Endothelial cell of umbilical vein (primary cell): Measurements from ENCODE around the gene LAX1. TPM values are rescaled to one million over a fixed set of nuclear protein-coding genes. Genes with fewer than 3 reads are reported as not detected.

Experiments
- BruUV-seq: library from RNA; stranded (reverse); fragments of 400-500 nt; replicated peaks from 2 replicates; lab custom pipeline; 2021; lab: Mats Ljungman, UMichigan
- CTCF ChIA-PET: fragments of 300-600, 350-600 bp; sonication (Branson Sonifier 250); formaldehyde crosslinking; loops from one replicate; lab custom pipeline; 2021; ENCODE audit warnings: antibody characterized with exemption, inconsistent platforms; lab: Charles Lee
- POLR2A ChIA-PET: fragments of 300-600, 350-600 bp; sonication (Branson Sonifier 250); formaldehyde crosslinking; loops from one replicate; lab custom pipeline; 2021; ENCODE audit warnings: antibody characterized with exemption, inconsistent platforms; lab: Charles Lee
- DNase-seq: peaks from one replicate; pipeline ENCODE4 v3.0.0-alpha.2; 2011; ENCODE audit warnings: low read depth, low spot score
- FAIRE-seq: peaks from 2 replicates; lab custom pipeline; 2011; peaks lifted over from hg19 to GRCh38; lab: Jason Lieb, UNC
- H2AFZ ChIP-seq: 2 replicates; pipeline ENCODE4 v1.6.0; 2012; ENCODE audit warnings: low read depth, low read length, control low read depth, inconsistent platforms
- H3K27ac ChIP-seq: 2 replicates; pipeline ENCODE4 v1.5.1; 2011; ENCODE audit warnings: low read depth, mild to moderate bottlenecking, control low read depth, low read length, moderate library complexity; ENCODE audit not compliant: insufficient read depth
- H3K27me3 ChIP-seq, 2 experiments: 2 replicates each; pipeline versions ENCODE4 v1.6.0 to v1.6.1; 2011; ENCODE audit warnings: low read length in 2 of 2, mixed read lengths in 1 of 2; ENCODE audit not compliant: control insufficient read depth in 2 of 2, insufficient read depth in 2 of 2
- H3K36me3 ChIP-seq, 2 experiments: 2 replicates in 1 of 2; 3 replicates in 1 of 2; pipeline ENCODE4 v1.5.1; 2011; ENCODE audit warnings: low read length in 2 of 2, mild to moderate bottlenecking in 1 of 2, moderate library complexity in 1 of 2; ENCODE audit not compliant: control insufficient read depth in 2 of 2, insufficient read depth in 2 of 2; ENCODE audit errors: extremely low read depth in 1 of 2
- H3K4me1 ChIP-seq: 3 replicates; pipeline ENCODE4 v1.5.1; 2011; ENCODE audit warnings: mild to moderate bottlenecking, low read length; ENCODE audit not compliant: control insufficient read depth, insufficient read depth; ENCODE audit errors: extremely low read depth
- H3K4me2 ChIP-seq: 2 replicates; pipeline ENCODE4 v1.6.1; 2011; ENCODE audit warnings: low read length, control low read depth, mixed read lengths; ENCODE audit not compliant: insufficient read depth
- H3K4me3 ChIP-seq, 3 experiments: fragments of 200-600 bp in 1 of 3; sonication (generic), shearing (Covaris generic) in 1 of 3; replicated peaks in 1 of 3; 2 replicates each; pipeline ENCODE4 v1.5.1; 2011 to 2016; ENCODE audit warnings: control low read depth in 3 of 3, low read length in 3 of 3, mild to moderate bottlenecking in 2 of 3, inconsistent platforms in 1 of 3, low read depth in 1 of 3, moderate library complexity in 1 of 3; ENCODE audit not compliant: insufficient read depth in 1 of 3
- H3K79me2 ChIP-seq: 2 replicates; pipeline ENCODE4 v1.6.0; 2012; ENCODE audit warnings: low read length, inconsistent platforms; ENCODE audit not compliant: control insufficient read depth, insufficient read depth
- H3K9ac ChIP-seq: replicated peaks from 2 replicates; pipeline ENCODE3; 2011; ENCODE audit warnings: low read length, control low read depth; ENCODE audit not compliant: insufficient read depth; ENCODE audit errors: extremely low read depth
- H3K9me1 ChIP-seq: replicated peaks from 3 replicates; pipeline ENCODE4 v1.6.0; 2011; ENCODE audit warnings: mild to moderate bottlenecking, low read length; ENCODE audit not compliant: control insufficient read depth, insufficient read depth; ENCODE audit errors: extremely low read depth
- H3K9me3 ChIP-seq: replicated peaks from 2 replicates; pipeline ENCODE4 v1.5.1; 2012; ENCODE audit warnings: low read length, inconsistent platforms; ENCODE audit not compliant: control insufficient read depth, insufficient read depth
- H4K20me1 ChIP-seq: replicated peaks from 2 replicates; pipeline ENCODE3; 2011; ENCODE audit warnings: mild to moderate bottlenecking, low read length; ENCODE audit not compliant: control insufficient read depth, insufficient read depth; ENCODE audit errors: extremely low read depth
- EZH2 ChIP-seq: IDR thresholded peaks from 2 replicates; pipeline ENCODE4 v1.6.1; 2012; ENCODE audit warnings: borderline replicate concordance, low read depth, mild to moderate bottlenecking, moderate library complexity, low read length, inconsistent platforms; ENCODE audit not compliant: severe bottlenecking
- FOS ChIP-seq: IDR thresholded peaks from 2 replicates; pipeline ENCODE4 v1.6.1; 2011; ENCODE audit warnings: mild to moderate bottlenecking, low read length, moderate library complexity, borderline replicate concordance; ENCODE audit not compliant: insufficient read depth
- GATA2 ChIP-seq: IDR thresholded peaks from 2 replicates; pipeline ENCODE4 v1.7.0; 2011; ENCODE audit warnings: low read depth, mild to moderate bottlenecking, moderate library complexity, mixed read lengths, low read length; ENCODE audit not compliant: insufficient read length, insufficient read depth
- JUN ChIP-seq: IDR thresholded peaks from 2 replicates; pipeline ENCODE4 v1.6.1; 2011; ENCODE audit warnings: borderline replicate concordance, low read depth; ENCODE audit not compliant: insufficient read length, insufficient read depth
- MAX ChIP-seq: IDR thresholded peaks from 2 replicates; pipeline ENCODE4 v1.6.1; 2011; ENCODE audit not compliant: insufficient read depth, insufficient read length
- MYC ChIP-seq: IDR thresholded peaks from one replicate; pipeline ENCODE4 v1.6.1; 2011; ENCODE audit warnings: mild to moderate bottlenecking, low read depth, low read length
- POLR2A ChIP-seq: IDR thresholded peaks from 2 replicates; pipeline ENCODE4 v1.6.1; 2012; ENCODE audit warnings: low read depth, mild to moderate bottlenecking, control low read depth, low read length
- POLR2AphosphoS5 ChIP-seq: IDR thresholded peaks from 2 replicates; pipeline ENCODE4 v1.6.1; 2012; ENCODE audit warnings: low read depth, mild to moderate bottlenecking, control low read depth, low read length, moderate library complexity; ENCODE audit not compliant: insufficient read depth
- dilution Hi-C: fragments of 300-500 bp; cut with MboI; formaldehyde crosslinking; loops from one replicate; pipeline ENCODE4 v1.15.0; 2019; ENCODE audit warnings: low sequenced_read_pairs; ENCODE audit not compliant: extremely low pct_ligation_motif_present
- intact Hi-C: fragments of 100-400 bp; cut with micrococcal nuclease; formaldehyde crosslinking; loops from one replicate; pipeline ENCODE4 v1.10.0; 2022
- polyA plus RNA-seq, 4 experiments: library from polyadenylated mRNA; depleted of rRNA in 3 of 4; stranded (reverse) in 3 of 4; unstranded in 1 of 4; fragments of >200 nt; gene quantifications; 2 replicates each; pipeline versions ENCODE4 v1.2.1 to v1.2.3, GENCODE V29; 2011 to 2012; ENCODE audit warnings: missing spikeins in 1 of 4
- total RNA-seq: library from RNA; stranded (reverse); gene quantifications from 2 replicates; pipeline ENCODE4 v1.2.3, GENCODE V29; 2021
- TF ChIP-seq, protein P1 (sequence below), 2 donors: IDR thresholded peaks; 1 replicate in 1 of 2; 2 replicates in 1 of 2; pipeline ENCODE4 v1.5.1; 2011; ENCODE audit warnings: low read length in 2 of 2, mild to moderate bottlenecking in 2 of 2, moderate library complexity in 2 of 2, control low read depth in 1 of 2, inconsistent platforms in 1 of 2, low read depth in 1 of 2; ENCODE audit not compliant: insufficient read depth in 1 of 2; ENCODE audit errors: extremely low read depth in 1 of 2

Gene LAX1
- total and polyA plus RNA-seq, 2 donors (not counting 3 experiments of a cell fraction or from before 2014, with no cell fraction given): not detected

GRCh38 chr1:203799971-203800370 is 35.0 kb downstream of the LAX1 start:
- no peak for FAIRE-seq
- intact Hi-C loops: loop anchor here (5.0 kb wide), 1 partner anchor 173 kb away; the partner anchor contains the start of gene ATP2B4
- Histone ChIP-seq H3K9ac (no peak overlapping the region), H3K9me1 (no peaks in the 10 kb centered on the region), H3K4me2 (no peak overlapping the region), H2AFZ (no peak overlapping the region), H3K27me3 (no peaks in the 10 kb centered on the region), H3K9me3 (no peaks in the 10 kb centered on the region), H3K36me3 (peaks cover 14 to 21% of the 10 kb centered on the region in 2 experiments), H3K4me3 (no peak overlapping the region), H3K27ac (no peak overlapping the region), H3K4me1 (peaks cover 22% of the 10 kb centered on the region), H4K20me1 (peaks cover 29% of the 10 kb centered on the region), H3K79me2 (peaks cover 79% of the 10 kb centered on the region)
- peak; percentile 23 for DNase-seq
- ChIA-PET CTCF (no interaction called here), POLR2A (interaction anchor here (0.5 kb wide), 1 partner anchor 19 kb away, joined by 7 read pairs; no protein-coding TSS in a partner anchor)
- TF ChIP-seq MAX (no peak), POLR2A (no peak), JUN (no peak), FOS (no peak), POLR2AphosphoS5 (no peak), MYC (no peak), EZH2 (no peak), GATA2 (no peak)
- TF ChIP-seq, protein P1, sequence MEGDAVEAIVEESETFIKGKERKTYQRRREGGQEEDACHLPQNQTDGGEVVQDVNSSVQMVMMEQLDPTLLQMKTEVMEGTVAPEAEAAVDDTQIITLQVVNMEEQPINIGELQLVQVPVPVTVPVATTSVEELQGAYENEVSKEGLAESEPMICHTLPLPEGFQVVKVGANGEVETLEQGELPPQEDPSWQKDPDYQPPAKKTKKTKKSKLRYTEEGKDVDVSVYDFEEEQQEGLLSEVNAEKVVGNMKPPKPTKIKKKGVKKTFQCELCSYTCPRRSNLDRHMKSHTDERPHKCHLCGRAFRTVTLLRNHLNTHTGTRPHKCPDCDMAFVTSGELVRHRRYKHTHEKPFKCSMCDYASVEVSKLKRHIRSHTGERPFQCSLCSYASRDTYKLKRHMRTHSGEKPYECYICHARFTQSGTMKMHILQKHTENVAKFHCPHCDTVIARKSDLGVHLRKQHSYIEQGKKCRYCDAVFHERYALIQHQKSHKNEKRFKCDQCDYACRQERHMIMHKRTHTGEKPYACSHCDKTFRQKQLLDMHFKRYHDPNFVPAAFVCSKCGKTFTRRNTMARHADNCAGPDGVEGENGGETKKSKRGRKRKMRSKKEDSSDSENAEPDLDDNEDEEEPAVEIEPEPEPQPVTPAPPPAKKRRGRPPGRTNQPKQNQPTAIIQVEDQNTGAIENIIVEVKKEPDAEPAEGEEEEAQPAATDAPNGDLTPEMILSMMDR (IDR thresholded peaks at IDR 0.05; ENCODE audit: extremely low read depth in 1 of 2, insufficient read depth in 1 of 2, low read depth in 1 of 2, low read length in 2 of 2): no peak
- no TSS peak for BruUV-seq
- dilution Hi-C loops: no loop called here
